ENCODE measurements around the gene IL13RA1.
A peak's percentile ranks its signal among the peaks of the same experiment; 100 is the strongest.
"Not testable (repeated sequence)": the region's sequence is repeated elsewhere in the genome, so short reads cannot be mapped to it uniquely, and the experiment has no call there.

IL13RA1 gene

GRCh38 chrX:118729042-118729652 lies 1.7 kb downstream of the IL13RA1 start:
- DNase-seq (ENCODE audit: low spot score) = no peak

DNA sequence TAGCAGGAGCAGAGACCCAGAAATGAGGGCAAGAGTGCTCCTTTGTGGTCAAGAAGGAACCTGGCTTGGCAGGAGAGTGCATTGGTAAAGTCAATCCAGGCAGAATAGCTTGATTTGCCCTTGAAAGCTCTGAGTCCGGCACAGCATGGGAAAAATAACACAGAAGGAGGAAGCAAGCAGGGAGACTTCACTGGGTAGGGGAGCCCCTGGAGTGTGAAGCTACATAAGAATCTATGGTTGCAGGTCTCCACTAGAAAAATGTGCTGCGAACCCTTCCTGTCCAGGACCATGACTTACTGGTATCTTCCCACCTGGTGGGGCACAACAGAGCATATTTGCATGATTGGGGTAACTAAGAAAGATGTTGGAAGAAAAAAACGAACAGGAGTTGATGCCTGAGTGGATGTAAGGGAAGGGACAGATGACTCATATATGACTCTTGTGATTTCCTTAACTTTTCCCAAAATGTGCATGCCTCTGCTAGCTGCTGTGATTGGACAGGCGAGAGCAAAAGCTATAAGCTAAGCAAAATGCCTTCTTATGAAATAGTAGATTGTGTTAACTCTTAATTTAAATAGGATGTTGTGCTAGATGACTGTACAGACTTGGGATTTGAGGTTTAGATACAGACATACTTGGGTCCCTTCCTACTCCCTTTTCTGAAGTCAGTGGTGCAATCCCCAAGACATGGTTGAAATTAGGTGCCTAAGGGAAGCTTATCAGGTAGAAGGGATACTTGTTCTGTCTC lies 3.3 kb downstream of the IL13RA1 start:
- DNase-seq (ENCODE audit: low spot score) = no peak

DNA sequence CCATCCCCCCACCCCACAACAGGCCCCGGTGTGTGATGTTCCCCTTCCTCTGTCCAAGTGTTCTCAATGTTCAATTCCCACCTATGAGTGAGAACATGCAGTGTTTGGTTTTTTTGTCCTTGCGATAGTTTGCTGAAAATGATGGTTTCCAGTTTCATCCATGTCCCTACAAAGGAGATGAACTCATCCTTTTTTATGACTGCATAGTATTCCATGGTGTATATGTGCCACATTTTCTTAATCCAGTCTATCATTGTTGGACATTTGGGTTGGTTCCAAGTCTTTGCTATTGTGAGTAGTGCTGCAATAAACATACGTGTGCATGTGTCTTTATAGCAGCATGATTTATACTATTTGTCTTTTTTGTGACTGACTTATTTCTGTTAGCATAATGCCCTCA lies 5.1 kb downstream of the IL13RA1 start:
- DNase-seq (ENCODE audit: low spot score) = not testable (repeated sequence)

GRCh38 chrX:118734909-118735308 lies 7.5 kb downstream of the IL13RA1 start:
- no peak for DNase-seq (ENCODE audit: low spot score)

GRCh38 chrX:118736394-118737010 lies 9.1 kb downstream of the IL13RA1 start:
- no peak for DNase-seq (ENCODE audit: low spot score)

DNA sequence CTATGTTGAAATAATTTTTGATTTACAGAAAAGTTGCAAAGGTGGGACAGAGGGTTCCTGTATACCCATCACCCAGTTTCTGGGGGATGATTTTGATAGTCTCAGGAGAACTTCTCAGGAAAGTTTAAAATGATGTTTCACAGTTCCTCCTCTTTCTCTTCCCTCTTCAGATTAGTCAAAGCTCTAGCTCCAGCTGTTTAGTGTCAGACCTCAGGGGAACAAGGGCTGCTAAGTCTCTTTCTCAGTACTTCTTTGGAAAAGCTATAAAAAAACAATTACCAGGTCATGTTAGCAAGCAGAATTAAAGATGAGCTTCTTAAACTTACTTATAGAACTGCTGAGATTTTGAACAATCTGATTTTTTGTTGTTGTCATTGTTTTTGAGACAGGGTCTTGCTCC lies 12.2 kb downstream of the IL13RA1 start:
- no peak for DNase-seq (ENCODE audit: low spot score)

DNA sequence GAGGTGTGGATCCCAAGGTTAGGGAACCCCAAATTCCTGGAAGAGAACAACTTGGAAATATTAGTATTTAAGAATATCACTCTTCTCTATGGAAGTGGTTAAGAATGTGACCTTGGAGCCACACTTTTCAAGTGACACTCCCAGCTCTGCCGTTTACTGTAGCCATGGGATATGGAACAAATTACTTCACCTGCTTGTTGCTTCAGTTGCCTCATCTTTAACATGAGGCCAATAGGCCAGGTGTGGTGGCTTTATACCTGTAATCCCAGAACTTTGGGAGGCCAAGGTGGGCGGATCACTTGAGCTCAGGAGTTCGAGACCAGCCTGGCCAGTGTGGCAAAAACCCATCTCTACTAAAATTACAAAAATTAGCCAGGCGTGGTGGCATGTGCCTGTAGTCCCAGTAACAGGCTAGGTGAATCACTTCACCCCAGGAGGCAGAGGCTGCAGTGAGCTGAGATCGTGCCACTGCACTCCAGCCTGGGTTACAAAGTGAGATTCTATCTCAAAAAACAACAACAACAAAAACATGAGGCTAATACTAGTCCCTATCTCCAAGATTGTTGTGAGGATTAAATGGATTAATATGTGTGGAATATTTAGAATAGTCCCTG lies 13.0 kb downstream of the IL13RA1 start:
- DNase-seq (ENCODE audit: low spot score) = no peak

DNA sequence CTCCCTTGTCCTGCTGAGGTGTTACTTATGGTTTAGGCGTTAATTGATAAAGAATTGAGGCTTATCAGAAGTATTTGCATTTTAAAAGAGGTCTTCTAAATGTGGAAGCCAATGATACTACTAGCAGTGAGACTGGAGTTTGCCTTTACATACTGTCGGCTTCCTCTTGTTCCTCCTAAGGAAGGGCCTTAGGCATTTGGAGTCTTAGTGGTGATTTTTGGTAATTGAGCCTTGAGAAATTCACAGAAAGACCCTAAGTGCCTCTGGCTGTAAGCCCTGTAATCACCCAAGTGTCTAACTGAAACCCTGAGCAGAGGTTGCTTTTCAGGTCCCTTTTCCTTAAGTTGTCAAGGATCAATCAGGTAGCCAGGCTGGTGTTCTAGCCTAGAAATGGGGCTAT lies 14.8 kb downstream of the IL13RA1 start:
- DNase-seq (ENCODE audit: low spot score) = no peak

DNA sequence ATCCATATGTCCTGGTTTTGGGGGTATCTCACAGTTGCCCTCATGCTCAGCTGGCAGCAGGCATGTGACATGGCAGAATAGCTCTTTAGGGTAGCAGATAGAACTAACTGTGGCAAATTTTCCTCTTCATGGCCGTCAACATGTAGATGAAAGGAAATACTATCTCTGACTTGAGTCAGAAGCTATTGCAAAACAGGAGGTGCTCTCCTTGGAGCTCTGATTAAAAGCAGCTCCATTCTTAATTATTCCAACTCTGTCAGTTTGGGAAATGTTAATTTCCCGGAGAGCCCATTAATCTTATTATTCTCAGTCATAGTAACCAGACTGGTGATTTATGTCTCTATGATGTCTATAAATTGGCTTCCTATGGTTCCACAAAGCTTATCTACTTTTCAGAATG lies 18.2 kb downstream of the IL13RA1 start:
- DNase-seq (ENCODE audit: low spot score) = no peak

DNA sequence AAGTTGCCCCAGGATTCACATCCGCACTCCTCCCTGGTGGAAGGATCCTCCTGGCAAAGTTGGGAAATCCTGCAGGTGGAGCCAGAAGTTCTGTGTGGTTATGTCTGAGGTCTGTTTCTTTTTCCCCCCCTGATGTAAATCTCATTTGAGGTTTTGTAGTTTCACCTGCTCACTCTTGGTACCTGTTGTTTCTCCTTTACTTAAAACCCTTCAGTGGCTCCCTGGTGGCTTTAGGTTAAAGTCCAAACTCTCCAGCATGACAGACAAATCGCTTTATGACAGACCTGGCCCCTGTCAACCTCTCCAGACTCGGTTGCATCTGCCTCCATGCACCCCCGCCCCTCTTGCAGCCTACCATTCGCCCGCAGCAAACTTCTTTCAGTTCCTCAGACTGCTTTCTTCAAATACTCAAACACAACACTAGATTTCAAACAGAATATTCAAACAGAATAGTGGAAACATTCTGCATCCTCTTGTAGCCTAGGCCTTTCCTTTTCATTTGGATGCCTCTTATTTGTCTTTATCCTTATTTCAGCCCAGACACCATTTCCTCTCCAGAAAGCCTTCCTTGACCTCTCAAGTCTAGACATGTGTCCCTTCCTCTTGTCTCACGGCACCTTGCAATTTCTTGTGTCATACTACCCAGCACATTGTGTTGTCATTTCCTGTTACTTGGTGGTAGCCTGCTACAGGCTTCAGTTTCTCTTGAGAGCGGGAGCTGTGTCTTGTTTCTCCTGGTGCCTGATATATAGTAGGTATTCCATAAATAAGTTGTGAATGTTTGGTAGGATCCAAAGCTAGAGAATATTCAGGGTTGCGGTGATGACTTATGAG lies 24.8 kb downstream of the IL13RA1 start:
- peak; percentile 5 for DNase-seq (ENCODE audit: low spot score)

DNA sequence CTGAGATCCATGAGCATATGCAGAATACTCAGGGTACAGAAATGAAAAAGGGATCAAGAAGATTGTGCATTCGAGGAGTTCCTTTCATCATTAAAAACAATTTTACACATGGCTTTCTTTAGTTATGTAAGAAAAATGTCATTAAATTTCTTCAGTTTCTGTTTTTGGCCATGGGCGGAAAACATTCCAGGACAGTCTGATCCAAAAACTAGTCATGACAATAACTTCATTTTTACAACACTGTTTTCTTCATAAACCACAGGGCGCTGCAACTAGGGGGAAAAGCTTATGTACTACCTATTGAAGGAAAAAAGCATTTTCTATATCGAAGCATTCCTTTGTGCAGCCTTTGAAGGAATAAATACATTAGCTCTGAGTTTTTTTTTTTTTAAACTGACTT lies 28.2 kb downstream of the IL13RA1 start:
- DNase-seq (ENCODE audit: low spot score) = no peak

DNA sequence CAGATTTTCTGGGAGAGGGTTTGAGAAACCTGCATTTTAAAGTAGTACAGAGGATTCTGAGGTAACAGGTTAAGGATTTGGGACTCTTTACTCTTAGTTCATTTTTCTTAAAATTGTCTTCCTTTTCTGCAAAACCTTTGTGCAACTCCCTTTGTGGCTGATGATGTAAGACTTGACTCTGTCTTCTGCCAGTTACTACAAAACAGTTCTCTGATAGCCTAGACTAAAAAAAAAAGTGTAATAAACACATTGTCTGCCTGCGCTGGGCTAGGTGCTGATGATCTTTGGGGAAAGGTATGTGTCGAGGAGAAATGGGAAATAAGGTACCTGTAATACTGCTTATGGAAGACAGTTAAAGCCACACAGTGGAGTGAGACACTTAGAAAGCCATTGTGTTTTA lies 28.7 kb downstream of the IL13RA1 start:
- DNase-seq (ENCODE audit: low spot score) = no peak

DNA sequence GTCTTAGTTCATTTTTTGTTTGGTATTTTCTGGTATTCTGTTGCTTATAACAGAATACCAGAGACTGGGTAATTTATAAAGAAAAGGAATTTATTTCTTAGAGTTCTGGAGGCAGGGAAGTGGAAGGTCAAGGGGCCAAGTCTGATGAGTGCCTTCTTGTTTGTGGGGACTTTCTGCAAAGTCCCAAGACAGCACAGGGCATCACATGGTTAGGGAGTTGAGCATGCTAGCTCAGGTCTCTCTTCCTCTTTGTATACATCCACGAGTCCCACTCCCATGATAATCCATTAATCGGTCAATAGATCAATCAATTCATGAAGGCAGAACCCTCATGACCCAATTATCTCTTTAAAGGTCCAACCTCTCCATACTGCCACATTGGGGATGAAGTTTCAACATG lies 31.1 kb downstream of the IL13RA1 start:
- DNase-seq (ENCODE audit: low spot score) = no peak

DNA sequence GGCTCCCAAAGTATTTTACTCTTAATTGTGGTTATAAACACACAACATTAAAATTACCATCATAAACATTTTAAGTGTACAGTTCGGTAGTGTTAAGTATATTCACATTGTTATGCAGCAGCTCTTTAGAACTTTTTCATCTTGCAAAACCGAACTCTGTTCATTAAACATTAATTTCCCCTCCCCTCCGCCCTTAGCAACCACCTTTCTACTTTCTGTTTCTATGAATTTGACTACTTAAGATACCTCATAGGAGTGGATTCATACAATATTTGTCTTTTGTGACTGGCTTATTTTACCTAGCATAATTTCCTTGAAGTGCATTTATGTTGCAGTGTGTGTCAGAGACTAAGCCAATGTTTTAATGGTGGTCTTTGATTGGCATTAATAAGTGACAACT lies 32.6 kb downstream of the IL13RA1 start:
- DNase-seq (ENCODE audit: low spot score) = no peak

GRCh38 chrX:118761939-118762707 lies 34.7 kb downstream of the IL13RA1 start:
- DNase-seq (ENCODE audit: low spot score) = no peak

GRCh38 chrX:118763489-118763888 lies 36.1 kb downstream of the IL13RA1 start:
- DNase-seq (ENCODE audit: low spot score) = no peak

GRCh38 chrX:118764122-118764521 lies 36.7 kb downstream of the IL13RA1 start:
- DNase-seq (ENCODE audit: low spot score) = no peak

DNA sequence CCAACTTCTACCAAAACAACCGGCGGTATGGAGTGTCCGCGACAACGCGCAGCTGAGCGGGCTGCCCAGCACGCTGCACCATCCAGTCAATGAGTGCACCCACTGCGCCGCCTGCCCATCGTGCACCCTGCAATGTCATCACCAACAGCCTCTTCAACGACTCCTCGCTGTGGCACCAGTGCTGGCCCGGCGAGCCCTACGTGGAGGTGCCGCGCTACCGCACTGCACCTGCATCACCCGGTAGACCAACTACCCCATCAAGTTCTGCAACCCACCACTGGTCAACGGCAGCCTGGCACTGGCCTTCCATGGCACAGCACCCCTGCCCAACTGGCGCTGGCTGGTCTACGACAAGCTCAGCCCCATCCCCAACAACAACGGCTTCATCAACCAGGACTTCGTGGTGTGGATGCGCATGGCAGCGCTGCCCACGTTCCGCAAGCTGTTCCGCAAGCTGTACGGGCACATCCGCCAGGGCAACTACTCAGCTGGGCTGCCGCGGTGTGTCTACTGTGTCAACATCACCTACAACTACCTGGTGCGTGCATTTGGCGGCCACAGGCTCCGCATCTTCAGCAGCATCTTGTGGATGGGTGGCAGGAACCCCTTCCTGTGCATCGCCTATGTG lies 42.8 kb downstream of the IL13RA1 start:
- DNase-seq (ENCODE audit: low spot score) = no peak

DNA sequence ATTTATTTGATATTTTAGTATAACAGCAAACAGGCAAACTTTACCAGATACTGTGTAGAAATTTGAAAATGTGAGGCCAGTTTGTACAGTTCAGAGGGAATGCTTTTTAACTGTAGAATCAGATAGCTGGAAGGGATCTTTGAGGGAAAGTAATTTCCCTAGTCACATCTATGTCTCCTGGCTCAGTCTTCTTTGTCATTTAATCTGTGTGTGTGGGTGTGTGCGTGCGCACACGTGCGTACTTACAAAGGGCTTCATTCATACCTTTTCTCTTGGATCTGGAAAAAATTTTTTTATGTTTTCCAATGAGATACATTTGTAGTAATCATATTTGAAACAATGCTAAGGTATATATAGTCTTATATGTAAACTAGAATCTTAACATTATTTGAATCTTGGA lies 44.6 kb downstream of the IL13RA1 start:
- DNase-seq (ENCODE audit: low spot score) = no peak

- DNase-seq (ENCODE audit: low spot score) = no peak
Measured at GRCh38 chrX:118773782-118774181, 46.4 kb downstream of the IL13RA1 start.

DNA sequence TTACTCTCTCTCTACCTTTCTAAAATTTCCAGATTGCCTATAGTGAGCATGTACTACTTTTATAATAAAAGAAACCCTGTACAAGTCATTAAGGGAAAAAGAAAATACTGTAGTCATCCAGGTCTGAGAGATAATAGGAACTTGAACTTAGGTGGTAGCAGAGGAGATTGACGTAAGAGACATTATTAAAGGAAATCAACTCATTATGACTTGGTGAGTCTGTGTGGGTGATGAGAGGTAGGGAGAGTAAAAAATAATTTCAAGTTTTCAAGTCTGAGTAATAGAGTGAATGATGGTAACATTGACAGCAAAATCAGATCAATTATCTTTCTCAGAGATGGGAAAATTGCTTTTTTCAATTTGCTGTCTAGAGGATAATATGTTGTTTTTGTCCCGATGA lies 52.2 kb downstream of the IL13RA1 start:
- DNase-seq (ENCODE audit: low spot score) = no peak

Measured in Ammon's horn (tissue), 1 donor.